ENCODE measurements around the gene S100A1.

Gene S100A1

DNA sequence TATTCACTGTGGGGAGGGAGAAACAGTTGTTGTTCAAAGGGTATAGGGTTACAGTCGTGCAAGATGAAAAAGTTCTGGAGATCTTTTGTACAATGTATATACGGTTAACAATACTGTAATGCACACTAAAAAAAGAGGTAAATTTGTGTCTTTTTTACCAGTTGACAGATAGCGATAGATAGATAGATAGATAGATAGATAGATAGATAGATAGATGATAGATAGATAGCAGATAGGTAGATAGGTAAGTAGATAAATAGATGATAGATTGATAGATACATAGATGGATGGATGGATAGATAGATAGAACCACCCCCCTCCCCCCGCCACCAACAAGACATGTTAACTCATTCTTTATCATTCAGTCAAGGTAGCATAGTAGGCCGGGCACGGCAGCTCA, 25.5 kb upstream of the S100A1 start:
- no peak for DNase-seq (ENCODE audit: low read depth)
- no peak overlapping the region for H3K4me3 ChIP-seq (ENCODE audit: low read depth, low read length)
- TF ChIP-seq, protein P1, sequence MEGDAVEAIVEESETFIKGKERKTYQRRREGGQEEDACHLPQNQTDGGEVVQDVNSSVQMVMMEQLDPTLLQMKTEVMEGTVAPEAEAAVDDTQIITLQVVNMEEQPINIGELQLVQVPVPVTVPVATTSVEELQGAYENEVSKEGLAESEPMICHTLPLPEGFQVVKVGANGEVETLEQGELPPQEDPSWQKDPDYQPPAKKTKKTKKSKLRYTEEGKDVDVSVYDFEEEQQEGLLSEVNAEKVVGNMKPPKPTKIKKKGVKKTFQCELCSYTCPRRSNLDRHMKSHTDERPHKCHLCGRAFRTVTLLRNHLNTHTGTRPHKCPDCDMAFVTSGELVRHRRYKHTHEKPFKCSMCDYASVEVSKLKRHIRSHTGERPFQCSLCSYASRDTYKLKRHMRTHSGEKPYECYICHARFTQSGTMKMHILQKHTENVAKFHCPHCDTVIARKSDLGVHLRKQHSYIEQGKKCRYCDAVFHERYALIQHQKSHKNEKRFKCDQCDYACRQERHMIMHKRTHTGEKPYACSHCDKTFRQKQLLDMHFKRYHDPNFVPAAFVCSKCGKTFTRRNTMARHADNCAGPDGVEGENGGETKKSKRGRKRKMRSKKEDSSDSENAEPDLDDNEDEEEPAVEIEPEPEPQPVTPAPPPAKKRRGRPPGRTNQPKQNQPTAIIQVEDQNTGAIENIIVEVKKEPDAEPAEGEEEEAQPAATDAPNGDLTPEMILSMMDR (conservative IDR thresholded peaks at IDR 0.05; ENCODE audit: low read depth, low read length) = no peak

DNA sequence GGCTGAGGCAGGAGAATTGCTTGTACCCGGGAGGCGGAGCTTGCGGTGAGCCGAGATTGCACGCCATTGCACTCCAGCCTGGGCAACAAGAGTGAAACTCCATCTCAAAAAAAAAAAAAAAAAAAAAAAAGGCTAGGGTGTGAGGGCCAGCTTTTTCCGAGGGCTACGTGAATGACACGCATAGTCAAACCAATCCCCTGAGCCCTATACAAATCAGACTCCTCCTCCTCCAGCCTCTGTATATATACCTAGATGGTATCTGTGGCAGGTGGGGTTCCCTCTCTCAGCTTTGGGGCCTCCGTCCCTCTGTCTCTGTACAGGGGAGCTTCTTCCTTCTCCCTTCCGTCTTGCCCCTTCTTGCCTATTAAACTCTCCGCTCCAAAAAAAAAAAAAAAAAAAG, 22.0 kb upstream of the S100A1 start:
- DNase-seq (ENCODE audit: low read depth) = no peak
- H3K4me3 ChIP-seq (ENCODE audit: low read depth, low read length) = no peak overlapping the region
- TF ChIP-seq, protein P1 (conservative IDR thresholded peaks at IDR 0.05; ENCODE audit: low read depth, low read length) = no peak

DNA sequence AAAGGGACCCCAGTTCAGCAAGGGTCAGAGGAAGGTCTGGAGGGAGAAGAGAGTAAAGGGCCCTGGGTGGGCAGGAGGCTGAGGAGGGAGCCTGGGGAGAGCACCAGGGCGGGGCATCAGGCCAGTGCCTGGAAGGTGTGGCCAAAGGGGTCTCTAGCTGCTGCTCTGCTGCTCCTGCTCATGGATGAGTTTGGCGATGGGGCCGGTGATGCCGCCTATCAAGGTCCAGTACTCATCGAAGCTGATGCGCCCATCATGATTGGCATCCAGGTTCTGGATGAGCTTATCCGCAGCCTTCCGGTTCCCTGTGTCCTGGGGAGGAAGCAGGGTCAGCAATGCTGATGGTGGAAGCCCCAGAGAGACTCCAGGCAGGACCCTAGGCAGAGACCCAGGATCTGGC, 20.9 kb upstream of the S100A1 start:
- TF ChIP-seq, protein P1 (conservative IDR thresholded peaks at IDR 0.05; ENCODE audit: low read depth, low read length) = no peak
- H3K4me3 ChIP-seq (ENCODE audit: low read depth, low read length) = no peak overlapping the region
- no peak for DNase-seq (ENCODE audit: low read depth)

DNA sequence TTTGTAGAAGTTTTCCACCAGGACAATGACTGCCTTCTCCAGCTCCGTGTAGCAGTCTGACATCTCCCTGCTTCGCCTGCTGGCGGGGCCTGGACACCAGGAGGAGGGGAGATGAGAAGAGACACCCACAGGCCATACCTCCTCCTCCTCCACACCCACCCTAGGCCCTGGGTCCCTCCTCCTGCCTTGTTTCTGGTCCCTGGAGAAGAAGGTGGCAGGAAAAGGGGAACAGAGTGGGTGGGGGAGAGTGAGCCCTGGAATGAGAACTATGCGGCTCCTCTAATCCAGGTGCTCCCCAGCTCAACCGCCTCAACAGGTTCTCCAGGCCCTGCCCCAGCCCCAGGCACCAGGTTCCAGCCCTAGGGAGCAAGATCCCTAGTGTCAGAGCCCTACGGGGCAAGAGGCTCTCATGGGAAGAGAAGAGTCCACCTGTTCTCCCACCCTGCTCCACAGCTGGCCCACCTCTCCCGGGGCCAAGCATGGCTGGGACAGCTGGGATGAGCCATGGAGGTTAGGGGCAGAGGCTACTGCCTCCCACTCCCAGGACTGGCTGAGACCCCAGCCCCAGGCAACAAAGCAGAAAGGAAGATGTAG, 20.0 kb upstream of the S100A1 start:
- DNase-seq (ENCODE audit: low read depth) = no peak
- H3K4me3 ChIP-seq (ENCODE audit: low read depth, low read length) = no peak overlapping the region
- TF ChIP-seq, protein P1 (conservative IDR thresholded peaks at IDR 0.05; ENCODE audit: low read depth, low read length) = no peak

DNA sequence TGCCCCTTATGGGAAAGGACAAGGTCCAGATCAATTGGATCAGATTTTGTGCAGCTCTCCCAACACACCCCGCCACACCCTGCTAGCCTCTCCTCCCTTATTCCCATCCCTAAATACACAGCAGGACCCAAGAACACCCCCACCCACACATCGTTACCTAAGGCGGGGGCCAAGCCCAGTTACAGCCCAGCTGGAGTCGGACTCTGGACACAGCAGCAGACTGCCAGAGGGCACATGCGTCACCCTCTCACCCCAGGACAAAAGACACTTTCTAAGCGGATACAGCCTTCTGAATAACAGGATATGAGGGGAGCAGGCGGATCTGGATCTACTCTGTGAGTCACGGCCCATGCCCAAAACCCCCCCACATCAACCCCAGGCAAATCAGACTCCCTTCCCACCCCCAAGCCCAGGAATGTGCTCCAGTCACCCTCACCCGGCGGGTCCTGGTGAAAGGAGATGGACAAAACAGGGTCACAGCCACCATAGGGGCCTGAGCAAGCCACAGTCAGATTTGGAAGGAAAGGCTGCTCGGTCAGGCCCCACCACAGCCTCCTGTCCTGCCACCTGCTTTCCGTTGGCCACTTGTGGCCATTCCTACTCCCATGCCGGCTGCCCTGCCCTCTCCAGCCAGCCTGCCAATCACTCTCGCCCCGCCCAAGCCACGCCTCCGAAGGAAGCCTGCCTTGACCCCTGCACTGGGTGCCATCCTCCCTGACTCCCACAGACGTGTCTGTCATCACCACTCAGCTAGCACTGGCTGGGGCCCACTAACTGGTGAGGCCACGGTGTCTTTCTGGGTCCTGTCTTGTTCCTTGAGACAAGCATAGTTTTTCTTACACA, 19.3 kb upstream of the S100A1 start:
- DNase-seq (ENCODE audit: low read depth) = peak; percentile 85

DNA sequence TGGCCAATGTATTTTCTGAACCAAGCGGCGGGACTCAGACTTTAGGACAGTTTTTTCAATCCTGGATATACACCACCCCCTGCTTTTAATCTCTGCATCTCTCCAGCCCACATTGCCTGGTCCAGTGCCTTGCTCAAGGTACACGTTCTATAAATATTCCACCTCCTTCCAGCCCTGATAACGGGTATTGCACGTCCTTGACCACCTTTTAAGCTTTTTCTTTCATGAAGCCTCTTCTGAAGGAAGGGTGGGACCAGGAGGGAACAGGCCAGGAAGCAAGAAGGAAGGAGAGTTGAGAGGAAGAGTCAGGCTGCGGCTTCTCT, 18.7 kb upstream of the S100A1 start:
- DNase-seq (ENCODE audit: low read depth) = no peak
- TF ChIP-seq, protein P1 (conservative IDR thresholded peaks at IDR 0.05; ENCODE audit: low read depth, low read length) = no peak
- H3K4me3 ChIP-seq (ENCODE audit: low read depth, low read length) = no peak overlapping the region

More for the DNA sequence above, 19.3 kb upstream of the S100A1 start:
- TF ChIP-seq, protein P1 (conservative IDR thresholded peaks at IDR 0.05; ENCODE audit: low read depth, low read length) = no peak
- peak overlapping the region; percentile 18 for H3K4me3 ChIP-seq (ENCODE audit: low read depth, low read length)

DNA sequence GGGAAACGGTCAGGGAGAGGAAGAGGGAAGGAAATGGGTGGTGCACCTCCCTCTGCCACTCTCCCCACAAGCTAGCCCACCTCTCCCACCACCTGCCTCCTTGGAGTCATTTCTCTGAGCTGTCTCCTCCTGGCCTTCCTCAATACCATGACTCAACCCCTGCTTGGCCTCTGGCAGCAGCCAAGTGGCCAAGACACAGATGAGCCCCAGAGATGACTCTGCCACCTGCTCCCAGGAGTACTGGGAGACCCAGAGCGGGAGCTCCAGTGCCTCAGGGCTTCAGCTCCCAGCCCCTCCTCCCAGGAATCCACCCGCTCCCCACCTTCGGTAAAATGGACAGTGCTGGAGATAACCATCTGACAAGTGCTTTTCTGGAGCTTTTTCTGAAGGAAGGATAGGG, 17.9 kb upstream of the S100A1 start:
- TF ChIP-seq, protein P1 (conservative IDR thresholded peaks at IDR 0.05; ENCODE audit: low read depth, low read length) = no peak
- no peak for DNase-seq (ENCODE audit: low read depth)
- H3K4me3 ChIP-seq (ENCODE audit: low read depth, low read length) = no peak overlapping the region

All from choroid plexus epithelial cell (primary cell).